Spleen (tissue), 7 donors: ENCODE measurements around the gene ANKRD27.

Experiments
- CTCF ChIP-seq, 11 experiments: fragments of 200-600 bp in 7 of 11; fragments of 450-650 bp in 4 of 11; sonication (generic) in 4 of 11; IDR thresholded peaks in 8 of 11; conservative IDR thresholded peaks in 3 of 11; 1 replicate in 7 of 11; 2 replicates in 4 of 11; pipeline versions ENCODE4 v1.4.0 to v1.8.0; 2016 to 2021; ENCODE audit warnings: antibody characterized with exemption in 11 of 11, inconsistent platforms in 4 of 11, mild to moderate bottlenecking in 1 of 11
- POLR2A ChIP-seq, 3 donors: fragments of 450-650 bp; IDR thresholded peaks; one replicate each; pipeline ENCODE4 v1.5.1; 2017; ENCODE audit warnings: antibody characterized with exemption in 3 of 3, mild to moderate bottlenecking in 1 of 3
- POLR2AphosphoS5 ChIP-seq, 3 donors: sonication (generic); formaldehyde crosslinking; IDR thresholded peaks; one replicate each; pipeline ENCODE4 v1.5.1; 2017; ENCODE audit warnings: antibody characterized with exemption in 3 of 3
- donor health status: DM: no; HTN: no; CAD: no; lungs with moderate emphysema.
- donor health status: DM: no; HTN: no; CAD: no.
- donor health status: DM: no; HTN: no; CAD: no.

GRCh38 chr19:32622002-32622401 is 53.0 kb downstream of the ANKRD27 start:
- TF ChIP-seq CTCF (IDR thresholded peaks at IDR 0.05 in 8 of 11, conservative IDR thresholded peaks at IDR 0.05 in 3 of 11) (no peak), POLR2A (IDR thresholded peaks at IDR 0.05) (no peak), POLR2AphosphoS5 (IDR thresholded peaks at IDR 0.05) (no peak)
